MM.1S (cell line): ENCODE results near the gene STAG1.

Source experiments
- EZH2 ChIP-seq: fragments of 300-600 bp; sonication (generic); optimal IDR thresholded peaks from 2 replicates; pipeline ENCODE3; 2017; ENCODE audit warnings: low read depth, mild to moderate bottlenecking, antibody characterized with exemption, low read length, mixed read lengths
- EZH2phosphoT487 ChIP-seq: fragments of 300-600 bp; sonication (generic); IDR thresholded peaks from 2 replicates; pipeline ENCODE4 v1.6.1; 2018; ENCODE audit warnings: antibody characterized with exemption, low read length
- TF ChIP-seq, protein P1 (sequence below): fragments of 300-600 bp; sonication (generic); IDR thresholded peaks from 2 replicates; pipeline ENCODE4 v1.5.1; 2016; ENCODE audit warnings: antibody characterized with exemption, low read length, mixed read lengths

DNA sequence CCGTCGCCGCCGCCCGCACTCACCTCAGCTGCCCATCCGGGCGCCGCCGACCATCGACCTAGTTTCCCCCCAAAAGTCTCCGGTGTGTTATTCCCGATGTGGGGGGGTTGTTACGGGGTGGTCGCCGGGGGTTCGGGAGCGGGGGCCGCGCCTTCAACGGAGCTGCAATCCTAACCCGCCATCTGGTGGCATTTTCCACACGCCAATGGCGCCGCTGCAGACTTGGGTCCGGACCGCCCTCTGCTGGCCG is at the start of gene STAG1:
- TF ChIP-seq, protein P1, sequence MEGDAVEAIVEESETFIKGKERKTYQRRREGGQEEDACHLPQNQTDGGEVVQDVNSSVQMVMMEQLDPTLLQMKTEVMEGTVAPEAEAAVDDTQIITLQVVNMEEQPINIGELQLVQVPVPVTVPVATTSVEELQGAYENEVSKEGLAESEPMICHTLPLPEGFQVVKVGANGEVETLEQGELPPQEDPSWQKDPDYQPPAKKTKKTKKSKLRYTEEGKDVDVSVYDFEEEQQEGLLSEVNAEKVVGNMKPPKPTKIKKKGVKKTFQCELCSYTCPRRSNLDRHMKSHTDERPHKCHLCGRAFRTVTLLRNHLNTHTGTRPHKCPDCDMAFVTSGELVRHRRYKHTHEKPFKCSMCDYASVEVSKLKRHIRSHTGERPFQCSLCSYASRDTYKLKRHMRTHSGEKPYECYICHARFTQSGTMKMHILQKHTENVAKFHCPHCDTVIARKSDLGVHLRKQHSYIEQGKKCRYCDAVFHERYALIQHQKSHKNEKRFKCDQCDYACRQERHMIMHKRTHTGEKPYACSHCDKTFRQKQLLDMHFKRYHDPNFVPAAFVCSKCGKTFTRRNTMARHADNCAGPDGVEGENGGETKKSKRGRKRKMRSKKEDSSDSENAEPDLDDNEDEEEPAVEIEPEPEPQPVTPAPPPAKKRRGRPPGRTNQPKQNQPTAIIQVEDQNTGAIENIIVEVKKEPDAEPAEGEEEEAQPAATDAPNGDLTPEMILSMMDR, result peak; percentile 88
- TF ChIP-seq EZH2 (no peak), EZH2phosphoT487 (no peak)
